GM19043 (cell line): Measurements from ENCODE around the gene KCNK16.
A peak's percentile ranks its signal among the peaks of the same experiment; 100 is the strongest.

Experiments used
- ATAC-seq: cut with Tn5 transposase; IDR thresholded peaks from one replicate; pipeline ENCODE4 v1.9.1; 2021; ENCODE audit warnings: low read depth; ENCODE audit not compliant: unreplicated experiment

The KCNK16 gene

GRCh38 chr6:39342692-39343395 is 20.3 kb upstream of the KCNK16 start:
- ATAC-seq: peak; percentile 65

DNA sequence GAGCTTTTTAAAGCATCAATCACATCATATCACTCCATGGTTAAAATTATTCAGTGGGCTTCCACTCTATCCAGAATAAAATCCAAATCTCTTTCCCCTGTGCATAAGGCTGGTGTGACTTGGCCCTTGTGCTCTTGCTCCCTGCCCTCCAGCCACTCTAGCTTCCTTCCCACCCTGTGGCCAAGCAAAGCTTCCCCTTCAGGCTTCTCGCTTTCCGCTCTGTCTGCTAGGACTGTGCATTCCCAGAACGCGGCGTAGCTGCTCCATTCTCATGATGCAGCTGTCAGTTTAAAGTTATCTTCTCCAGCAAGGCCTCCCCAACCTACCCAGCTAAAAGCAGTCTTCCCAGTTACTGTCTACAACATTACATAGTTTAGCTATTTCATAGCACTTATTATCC is 19.4 kb upstream of the KCNK16 start:
- ATAC-seq: no peak

- no peak for ATAC-seq
Measured at GRCh38 chr6:39341352-39341751, 18.9 kb upstream of the KCNK16 start.

GRCh38 chr6:39339868-39340550 is 17.5 kb upstream of the KCNK16 start:
- no peak for ATAC-seq

- no peak for ATAC-seq
Measured at GRCh38 chr6:39339096-39339867, 16.8 kb upstream of the KCNK16 start.

- no peak for ATAC-seq
Measured at GRCh38 chr6:39338397-39338796, 15.9 kb upstream of the KCNK16 start.

GRCh38 chr6:39335780-39336545 is 13.5 kb upstream of the KCNK16 start:
- ATAC-seq: peak; percentile 69

DNA sequence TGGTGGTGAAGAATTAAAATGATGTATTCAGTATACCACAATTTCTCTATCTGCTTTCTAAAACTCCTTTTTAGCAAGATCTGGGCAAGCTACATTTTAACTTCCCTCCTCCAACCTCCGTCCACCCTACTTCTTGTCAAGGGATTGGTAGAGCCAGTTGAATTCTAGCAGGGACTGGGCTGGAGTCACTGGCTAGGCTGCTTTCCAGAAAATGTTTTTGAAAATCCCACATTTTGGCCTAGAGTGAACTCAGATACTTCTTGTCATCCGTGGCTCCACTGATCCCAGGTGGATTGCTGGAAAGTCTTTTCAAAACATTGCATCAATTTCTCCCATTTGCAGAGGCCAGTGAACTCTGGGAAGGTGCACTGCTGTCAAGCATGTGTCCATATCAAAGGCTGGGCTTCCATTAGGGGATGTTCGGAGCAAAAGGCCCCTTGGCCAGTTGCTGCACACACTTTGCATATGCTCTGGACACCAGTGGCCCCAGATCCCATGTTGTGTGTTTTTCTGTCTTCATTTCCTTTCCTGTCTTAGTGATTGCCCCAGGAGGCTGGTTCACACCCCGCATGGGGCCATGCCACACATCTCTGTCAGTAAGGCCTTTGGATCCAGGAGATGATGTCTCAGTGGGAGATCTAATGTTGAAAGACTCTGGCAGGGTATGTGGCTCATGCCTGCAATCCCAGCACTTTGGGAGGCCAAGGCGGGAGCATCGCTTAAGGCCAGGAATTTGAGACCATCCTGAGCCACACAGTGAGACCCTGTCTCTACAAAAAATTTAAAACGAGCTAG is 11.3 kb upstream of the KCNK16 start:
- no peak for ATAC-seq

DNA sequence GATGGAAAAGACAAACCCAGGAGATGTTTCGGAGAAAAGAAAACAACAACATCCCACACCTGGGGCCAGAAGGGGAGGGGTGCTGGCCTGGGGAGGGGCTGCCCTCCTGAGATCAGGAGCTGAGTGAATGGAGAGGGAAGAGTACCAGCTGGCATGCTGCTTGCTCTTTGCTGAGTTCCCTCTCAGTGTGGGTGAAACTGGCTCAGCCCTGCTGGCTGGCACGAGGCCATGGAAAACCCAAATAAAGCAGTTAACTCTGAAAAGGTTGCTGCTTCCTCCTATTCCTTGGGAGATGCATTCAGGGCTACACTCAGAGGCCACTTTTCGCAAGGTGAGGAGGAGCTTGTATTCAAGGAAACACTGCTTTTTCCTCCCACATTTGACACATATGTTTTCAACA is 8.0 kb upstream of the KCNK16 start:
- ATAC-seq: no peak

- peak; percentile 99 for ATAC-seq
Measured at GRCh38 chr6:39330057-39330456, 7.6 kb upstream of the KCNK16 start.

GRCh38 chr6:39328066-39328465 is 5.6 kb upstream of the KCNK16 start:
- ATAC-seq: no peak

GRCh38 chr6:39327507-39327906 is 5.0 kb upstream of the KCNK16 start:
- ATAC-seq: no peak

DNA sequence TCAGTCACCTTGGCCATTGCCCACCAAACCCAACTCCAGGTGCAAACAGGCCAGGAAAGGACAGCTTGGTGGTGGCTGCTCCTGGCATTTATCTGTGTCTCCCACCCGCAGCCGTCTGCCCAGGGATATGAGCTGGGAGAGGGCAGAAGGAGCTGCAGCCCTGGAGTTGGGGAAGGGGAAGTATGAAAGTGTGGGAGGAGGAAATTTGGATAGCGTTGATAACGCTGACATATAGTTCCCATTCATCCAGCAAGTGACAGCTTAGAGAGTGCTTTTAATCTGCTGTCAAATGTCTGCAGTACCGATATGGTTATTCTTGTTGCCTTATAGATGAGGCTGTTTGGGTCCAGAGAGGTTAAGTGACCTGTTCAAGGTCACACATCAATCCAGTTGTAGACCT is 741 bp downstream of the KCNK16 start:
- ATAC-seq: no peak

DNA sequence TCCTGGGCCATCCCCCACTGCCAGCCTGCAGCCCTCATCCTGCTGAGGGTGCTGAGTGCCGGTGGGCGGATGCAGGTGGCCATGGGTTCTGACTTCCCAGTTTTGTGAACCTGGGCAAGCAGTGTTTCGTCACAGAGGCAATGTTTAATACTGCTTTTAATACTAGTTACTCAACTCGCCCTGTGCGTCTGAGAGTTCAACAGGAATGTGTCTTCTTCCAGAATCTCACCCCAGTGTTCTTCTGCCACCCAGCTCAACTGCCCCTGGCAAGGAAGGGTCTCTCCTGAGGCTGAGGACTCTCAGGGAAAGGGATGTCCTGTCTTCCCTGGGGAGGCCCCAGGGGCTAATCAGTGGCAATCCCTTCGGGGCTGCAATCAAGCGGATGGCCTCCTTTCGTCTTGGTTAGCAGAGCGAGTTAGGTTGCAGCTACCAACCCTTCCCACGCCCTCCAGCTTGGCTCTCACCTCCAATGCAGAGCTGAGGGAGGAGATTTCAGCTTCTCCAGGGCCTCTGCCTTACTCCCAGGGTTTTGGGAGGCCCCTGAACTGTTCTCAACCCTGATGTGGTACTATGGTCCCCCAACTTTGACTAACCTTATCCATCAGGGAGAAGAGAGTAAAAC is 2.0 kb downstream of the KCNK16 start:
- no peak for ATAC-seq

- no peak for ATAC-seq
Measured at GRCh38 chr6:39319621-39320362, 2.7 kb downstream of the KCNK16 start.

DNA sequence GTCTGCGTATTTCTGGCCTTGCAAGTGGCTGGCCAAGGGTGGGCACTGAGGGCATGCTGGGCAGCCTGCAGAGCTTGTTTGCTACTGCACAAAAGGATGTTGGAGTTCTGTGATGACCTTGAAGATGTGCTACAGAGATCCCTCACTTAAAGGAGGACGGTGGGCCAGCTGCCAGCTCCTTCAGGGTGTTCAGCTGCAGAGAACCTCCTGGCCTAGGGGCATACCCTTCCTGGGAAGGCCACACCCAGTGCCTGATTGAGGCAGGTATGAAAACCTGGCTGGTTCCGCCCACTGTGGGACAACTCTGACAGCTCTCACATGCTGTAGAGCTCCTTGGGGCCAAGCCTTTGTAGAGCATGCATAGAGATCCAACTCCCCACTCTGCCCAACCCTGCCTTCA is 5.2 kb downstream of the KCNK16 start:
- no peak for ATAC-seq

DNA sequence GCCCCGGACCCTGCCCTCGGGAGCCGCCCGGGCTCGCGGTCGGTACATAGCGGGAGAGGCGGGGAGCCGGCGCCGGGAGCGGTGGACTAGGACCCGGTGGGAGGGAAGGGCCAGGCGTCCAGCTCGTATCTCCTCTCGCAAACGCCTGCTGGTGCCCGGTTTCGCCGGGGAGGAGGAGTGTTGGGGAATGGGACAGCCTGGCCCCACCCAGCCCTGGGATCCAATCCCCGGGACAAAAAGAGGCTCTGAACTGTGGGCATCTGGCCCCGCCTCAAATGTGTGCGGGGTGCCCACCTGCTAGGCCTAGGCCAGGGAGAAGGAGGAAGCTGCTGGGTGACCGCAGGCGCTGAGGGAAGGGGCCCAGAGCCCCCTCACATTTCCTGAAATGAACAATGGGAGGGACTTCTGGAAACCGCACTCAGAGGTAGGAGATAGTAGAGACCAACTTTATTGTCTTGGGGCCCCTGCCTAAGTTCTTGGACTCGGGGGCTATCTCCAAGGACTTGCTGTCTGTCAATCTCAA is 8.2 kb downstream of the KCNK16 start, which contains the start of gene KCNK17:
Gene KCNK17, minus strand, starts transcription at position 147 of the 523 bp plus-strand sequence. Its CDS starts 99 bp downstream, at position 48.
- no peak for ATAC-seq

DNA sequence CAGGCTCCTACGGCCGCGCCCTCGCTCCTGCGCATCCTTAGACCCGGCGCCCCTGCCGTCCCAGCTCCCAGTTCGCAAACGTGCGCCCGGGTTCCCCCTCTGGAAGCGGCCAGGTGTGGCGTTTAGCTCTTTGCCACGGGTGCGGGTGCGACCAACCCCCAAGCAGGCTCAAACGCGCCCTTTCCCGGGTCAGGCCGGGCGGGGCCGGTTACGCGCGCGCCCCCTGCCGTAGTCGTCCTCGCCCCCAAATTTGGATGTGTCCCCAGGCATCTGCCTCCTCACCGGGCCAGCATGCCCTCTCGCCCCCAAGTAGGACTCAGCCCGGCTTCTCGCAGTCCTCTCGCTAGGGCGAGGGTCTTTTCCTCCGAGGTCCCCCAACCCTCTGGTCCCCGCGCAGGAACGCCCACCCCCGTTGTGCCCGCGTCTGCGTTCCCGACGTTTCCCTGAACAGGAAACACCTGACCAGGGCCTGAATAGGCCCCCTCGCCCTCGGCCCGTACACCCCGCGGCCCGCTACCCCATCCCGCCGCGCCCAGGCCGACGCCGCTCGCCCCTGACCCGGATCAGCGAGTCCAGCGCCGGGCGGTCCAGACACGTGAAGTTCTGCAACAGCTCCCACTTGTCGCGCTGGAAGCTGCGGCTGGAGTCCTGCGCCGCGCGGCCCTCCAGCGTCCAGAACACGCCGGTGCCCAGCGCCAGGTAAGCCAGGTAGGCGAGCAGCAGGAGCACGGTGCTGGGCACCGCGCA is 8.8 kb downstream of the KCNK16 start:
- ATAC-seq: no peak
